Left lung (tissue), 10 donors: ENCODE data around the gene TIRAP. TPM values are rescaled to one million over a fixed set of nuclear protein-coding genes. Genes with fewer than 3 reads are reported as not detected.
A peak's percentile ranks its signal among the peaks of the same experiment; 100 is the strongest.

ENCODE experiments used
- ATAC-seq: fragments of 200-7000 bp; cut with Tn5 transposase; one replicate; pipeline ENCODE4 v1.9.1; 2020; ENCODE audit warnings: moderate library complexity
- DNase-seq, 4 donors: peaks; one replicate each; pipeline ENCODE4 v3.0.0-alpha.2; 2013 to 2020
- H3K27ac ChIP-seq, 2 donors: fragments of 200-600 bp; sonication (generic) in 1 of 2; one replicate each; pipeline versions ENCODE4 v1.5.0 to v1.8.0; 2020 to 2021
- H3K27me3 ChIP-seq, 2 donors: fragments of 200-600 bp; sonication (generic) in 1 of 2; one replicate each; pipeline versions ENCODE4 v1.5.0 to v1.8.0; 2020 to 2021
- H3K36me3 ChIP-seq, 2 donors: fragments of 200-600 bp; sonication (generic) in 1 of 2; one replicate each; pipeline versions ENCODE4 v1.5.0 to v1.8.0; 2020 to 2021
- H3K4me1 ChIP-seq, 2 donors: fragments of 200-600 bp; one replicate each; pipeline ENCODE4 v1.8.0; 2021
- H3K4me3 ChIP-seq, 2 donors: fragments of 200-600 bp; sonication (generic) in 1 of 2; one replicate each; pipeline versions ENCODE4 v1.5.0 to v1.8.0; 2020 to 2021; ENCODE audit warnings: mild to moderate bottlenecking in 1 of 2
- H3K9me3 ChIP-seq, 2 donors: fragments of 200-600 bp; sonication (generic) in 1 of 2; one replicate each; pipeline versions ENCODE4 v1.5.0 to v1.8.0; 2020 to 2021
- intact Hi-C, 2 donors: fragments of 100-400 bp; cut with DNase I; formaldehyde crosslinking; loops; one replicate each; pipeline versions ENCODE4 v1.11.2 to v1.14.2; 2022
- polyA plus RNA-seq, 6 donors: library from polyadenylated mRNA; unstranded; fragments of 120-200 nt; gene quantifications; one replicate each; pipeline ENCODE4 v1.2.1, GENCODE V29; 2013; ENCODE audit not compliant: insufficient read length in 6 of 6
- total RNA-seq, 2 donors: library from RNA; stranded (reverse); fragmentation: NEBNext Ultra II Directional; extraction: Animal tissue kit (Norgen Biotek cat#: 25700); gene quantifications; one replicate each; pipeline ENCODE4 v1.2.1, GENCODE V29; 2021
- TF ChIP-seq, protein P1 (sequence below), 2 donors: fragments of 200-600 bp; sonication (generic) in 1 of 2; IDR thresholded peaks; one replicate each; pipeline versions ENCODE4 v1.5.0 to v1.8.0; 2021; ENCODE audit warnings: antibody characterized with exemption in 2 of 2
- donor health status: DM: no; HTN: yes; CAD: no.
- donor health status: DM: no; HTN: no; CAD: no.

TIRAP gene
- total and polyA plus RNA-seq, 8 donors = 8.5 to 21.0 (median 19.2) TPM

GRCh38 chr11:126327281-126328000 lies 44.5 kb downstream of the TIRAP start:
- TF ChIP-seq, protein P1, sequence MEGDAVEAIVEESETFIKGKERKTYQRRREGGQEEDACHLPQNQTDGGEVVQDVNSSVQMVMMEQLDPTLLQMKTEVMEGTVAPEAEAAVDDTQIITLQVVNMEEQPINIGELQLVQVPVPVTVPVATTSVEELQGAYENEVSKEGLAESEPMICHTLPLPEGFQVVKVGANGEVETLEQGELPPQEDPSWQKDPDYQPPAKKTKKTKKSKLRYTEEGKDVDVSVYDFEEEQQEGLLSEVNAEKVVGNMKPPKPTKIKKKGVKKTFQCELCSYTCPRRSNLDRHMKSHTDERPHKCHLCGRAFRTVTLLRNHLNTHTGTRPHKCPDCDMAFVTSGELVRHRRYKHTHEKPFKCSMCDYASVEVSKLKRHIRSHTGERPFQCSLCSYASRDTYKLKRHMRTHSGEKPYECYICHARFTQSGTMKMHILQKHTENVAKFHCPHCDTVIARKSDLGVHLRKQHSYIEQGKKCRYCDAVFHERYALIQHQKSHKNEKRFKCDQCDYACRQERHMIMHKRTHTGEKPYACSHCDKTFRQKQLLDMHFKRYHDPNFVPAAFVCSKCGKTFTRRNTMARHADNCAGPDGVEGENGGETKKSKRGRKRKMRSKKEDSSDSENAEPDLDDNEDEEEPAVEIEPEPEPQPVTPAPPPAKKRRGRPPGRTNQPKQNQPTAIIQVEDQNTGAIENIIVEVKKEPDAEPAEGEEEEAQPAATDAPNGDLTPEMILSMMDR (IDR thresholded peaks at IDR 0.05) = no peak
- Histone ChIP-seq H3K4me3 (no peak overlapping the region), H3K27ac (no peak overlapping the region), H3K4me1 (no peaks in the 10 kb centered on the region), H3K27me3 (no peaks in the 10 kb centered on the region), H3K36me3 (peaks cover 0 to 16% of the 10 kb centered on the region in 2 donors), H3K9me3 (no peaks in the 10 kb centered on the region)
- intact Hi-C loops = no loop called here
- ATAC-seq = no peak
- DNase-seq = no peak

GRCh38 chr11:126328001-126328390 lies 45.1 kb downstream of the TIRAP start:
- DNase-seq (peak in 1 of 4 donors; percentile 19), ATAC-seq (no peak)
- no peak overlapping the region for H3K4me3 ChIP-seq
- TF ChIP-seq, protein P1 (IDR thresholded peaks at IDR 0.05) = no peak
- no peak overlapping the region for H3K27ac ChIP-seq
- intact Hi-C loops = no loop called here
- H3K36me3 ChIP-seq = peaks cover 0 to 21% of the 10 kb centered on the region in 2 donors
- H3K27me3 ChIP-seq = no peaks in the 10 kb centered on the region
- H3K9me3 ChIP-seq = no peaks in the 10 kb centered on the region
- no peaks in the 10 kb centered on the region for H3K4me1 ChIP-seq

DNA sequence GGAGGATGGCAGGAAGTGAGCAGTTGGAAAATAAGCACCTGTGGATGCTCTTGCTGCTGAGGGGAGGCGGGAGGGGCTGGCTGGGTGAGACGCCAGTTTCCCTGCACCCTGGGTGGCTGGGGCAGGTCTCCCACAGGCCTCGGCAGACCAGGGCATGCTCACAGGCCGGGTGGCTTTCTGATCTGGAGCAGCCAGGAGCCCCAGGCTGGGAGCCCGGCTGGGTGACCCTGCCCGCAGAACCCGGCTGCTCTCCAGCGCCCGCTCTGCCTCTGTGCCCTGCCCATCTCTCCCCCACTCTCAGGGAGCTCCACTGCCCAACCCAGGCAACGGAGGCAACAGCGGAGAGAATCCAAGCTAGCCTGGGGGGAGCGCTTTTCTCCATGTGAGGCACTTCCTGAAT lies 45.6 kb downstream of the TIRAP start:
- Histone ChIP-seq H3K36me3 (peaks cover 0 to 26% of the 10 kb centered on the region in 2 donors), H3K27ac (no peak overlapping the region), H3K27me3 (no peaks in the 10 kb centered on the region), H3K4me3 (no peak overlapping the region), H3K9me3 (no peaks in the 10 kb centered on the region), H3K4me1 (no peaks in the 10 kb centered on the region)
- TF ChIP-seq, protein P1 (IDR thresholded peaks at IDR 0.05) = no peak
- intact Hi-C loops = no loop called here
- ATAC-seq (no peak), DNase-seq (peak in 1 of 4 donors; percentile 20)

DNA sequence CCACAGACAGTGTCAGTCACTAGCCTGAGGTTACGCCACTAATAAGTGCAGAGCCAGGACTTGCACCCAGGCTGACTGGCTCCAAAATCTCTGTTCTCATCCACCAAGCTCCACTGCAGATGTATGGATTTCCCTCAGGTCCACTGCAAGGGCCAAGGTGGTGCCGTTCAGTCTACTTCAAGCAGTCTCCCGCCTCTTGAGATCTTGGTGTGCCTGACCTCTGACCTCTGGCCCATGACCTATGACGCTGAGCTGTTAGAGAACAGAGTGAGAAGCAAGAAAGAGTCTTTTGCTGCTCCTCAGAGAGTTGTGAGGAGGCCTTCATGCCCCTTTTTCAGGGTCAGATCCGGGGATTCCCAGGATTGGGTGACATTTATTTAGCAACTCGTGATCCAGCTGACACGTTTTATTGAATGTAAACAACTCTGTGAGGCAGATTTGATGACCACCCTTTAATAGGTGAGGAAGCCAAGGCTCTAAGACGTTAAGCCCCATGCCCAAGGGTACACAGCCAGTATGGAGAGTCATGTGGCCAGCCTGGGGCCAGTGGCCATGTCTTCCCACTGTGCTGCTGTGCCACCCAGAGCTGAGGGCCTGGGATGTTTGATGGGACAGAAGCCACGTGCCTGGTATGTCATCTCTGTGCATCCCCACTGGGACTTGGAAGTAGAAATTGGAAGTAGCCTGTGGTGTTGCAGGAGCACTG lies 46.2 kb downstream of the TIRAP start:
- ATAC-seq (no peak), DNase-seq (no peak)
- no peaks in the 10 kb centered on the region for H3K27me3 ChIP-seq
- no peak overlapping the region for H3K4me3 ChIP-seq
- H3K9me3 ChIP-seq = no peaks in the 10 kb centered on the region
- intact Hi-C loops = no loop called here
- TF ChIP-seq, protein P1 (IDR thresholded peaks at IDR 0.05) = no peak
- H3K27ac ChIP-seq = no peak overlapping the region
- H3K4me1 ChIP-seq = no peaks in the 10 kb centered on the region
- H3K36me3 ChIP-seq = peaks cover 0 to 26% of the 10 kb centered on the region in 2 donors

DNA sequence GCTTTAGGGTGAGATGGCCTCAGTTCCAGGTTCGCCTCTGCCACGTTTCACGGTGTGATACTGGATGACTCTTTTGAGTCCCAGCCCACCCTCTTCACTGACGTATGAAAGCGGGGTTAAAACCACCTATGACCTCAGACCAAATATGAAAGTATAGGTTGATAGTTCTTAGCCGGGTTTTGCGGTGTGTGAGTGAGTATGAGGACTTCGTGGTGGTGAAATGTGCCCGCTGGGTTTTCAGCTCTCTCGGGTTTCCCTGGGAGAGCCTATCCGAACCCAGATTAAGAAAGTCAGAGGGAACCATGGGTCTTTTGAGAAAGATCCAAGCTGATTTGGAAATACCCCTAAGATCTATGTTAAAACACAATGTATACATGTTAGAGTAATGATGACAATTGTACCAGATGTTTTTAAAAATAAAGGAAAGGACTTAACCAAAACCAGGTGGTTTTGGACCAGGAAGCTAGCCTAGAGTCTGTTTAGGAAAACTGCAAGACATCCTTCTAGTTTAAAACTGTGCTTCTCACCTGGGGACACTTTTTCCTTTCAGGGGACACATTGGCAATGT lies 46.8 kb downstream of the TIRAP start:
- Histone ChIP-seq H3K27me3 (no peaks in the 10 kb centered on the region), H3K27ac (no peak overlapping the region), H3K9me3 (no peaks in the 10 kb centered on the region), H3K4me3 (no peak overlapping the region), H3K4me1 (no peaks in the 10 kb centered on the region), H3K36me3 (peaks cover 0 to 26% of the 10 kb centered on the region in 2 donors)
- no peak for ATAC-seq
- DNase-seq = no peak
- intact Hi-C loops = no loop called here
- TF ChIP-seq, protein P1 (IDR thresholded peaks at IDR 0.05) = no peak
